Measurements from ENCODE around the gene ARL1.
"Not testable (repeated sequence)": the region's sequence is repeated elsewhere in the genome, so short reads cannot be mapped to it uniquely, and the experiment has no call there.

The ARL1 gene

GRCh38 chr12:101407436-101408345 is at the start of gene ARL1:
Gene ARL1, minus strand, starts transcription at chr12:101407772. Its CDS starts 127 bp downstream, at chr12:101407645.
- peak; percentile 37 to 73 for DNase-seq (ENCODE audit: low read depth in 2 of 2)

- no peak for DNase-seq (ENCODE audit: low read depth in 2 of 2)
These were observed 48.1 kb upstream of the ARL1 start for GRCh38 chr12:101455685-101456084.

- DNase-seq (ENCODE audit: low read depth in 2 of 2): no peak
These were observed 34.1 kb upstream of the ARL1 start for GRCh38 chr12:101441461-101442224.

- no peak for DNase-seq (ENCODE audit: low read depth in 2 of 2)
These were observed 31.7 kb upstream of the ARL1 start for GRCh38 chr12:101439236-101439635.

- no peak for DNase-seq (ENCODE audit: low read depth in 2 of 2)
These were observed 28.6 kb upstream of the ARL1 start for GRCh38 chr12:101436136-101436535.

- DNase-seq (ENCODE audit: low read depth in 2 of 2): no peak
These were observed 22.9 kb upstream of the ARL1 start for GRCh38 chr12:101430456-101430855.

- no peak for DNase-seq (ENCODE audit: low read depth in 2 of 2)
These were observed 17.0 kb upstream of the ARL1 start for GRCh38 chr12:101424620-101425019.

GRCh38 chr12:101422066-101422465 is 14.5 kb upstream of the ARL1 start:
- DNase-seq (ENCODE audit: low read depth in 2 of 2): not testable (repeated sequence)

GRCh38 chr12:101415228-101415627 is 7.7 kb upstream of the ARL1 start:
- no peak for DNase-seq (ENCODE audit: low read depth in 2 of 2)

GRCh38 chr12:101414533-101415119 is 7.1 kb upstream of the ARL1 start:
- no peak for DNase-seq (ENCODE audit: low read depth in 2 of 2)

- DNase-seq (ENCODE audit: low read depth in 2 of 2): not testable (repeated sequence)
These were observed 2.6 kb upstream of the ARL1 start for GRCh38 chr12:101410169-101410568.

- peak in 1 of 2 donors; percentile 3 for DNase-seq (ENCODE audit: low read depth in 2 of 2)
These were observed 530 bp downstream of the ARL1 start for GRCh38 chr12:101407049-101407435.

GRCh38 chr12:101391181-101391580 is 16.4 kb downstream of the ARL1 start:
- DNase-seq (ENCODE audit: low read depth in 2 of 2): not testable (repeated sequence)

GRCh38 chr12:101379149-101379548 is 28.4 kb downstream of the ARL1 start:
- no peak for DNase-seq (ENCODE audit: low read depth in 2 of 2)

- DNase-seq (ENCODE audit: low read depth in 2 of 2): no peak
These were observed 32.0 kb downstream of the ARL1 start for GRCh38 chr12:101375573-101375972.

GRCh38 chr12:101372431-101372830 is 35.1 kb downstream of the ARL1 start:
- no peak for DNase-seq (ENCODE audit: low read depth in 2 of 2)

- DNase-seq (ENCODE audit: low read depth in 2 of 2): no peak
These were observed 39.6 kb downstream of the ARL1 start for GRCh38 chr12:101368016-101368415.

- DNase-seq (ENCODE audit: low read depth in 2 of 2): no peak
These were observed 46.1 kb downstream of the ARL1 start for GRCh38 chr12:101361455-101361854.

- no peak for DNase-seq (ENCODE audit: low read depth in 2 of 2)
These were observed 50.8 kb downstream of the ARL1 start for GRCh38 chr12:101356794-101357193.

- DNase-seq (ENCODE audit: low read depth in 2 of 2): no peak
These were observed 55.9 kb downstream of the ARL1 start for GRCh38 chr12:101351682-101352081.

GRCh38 chr12:101343893-101344292 is 63.7 kb downstream of the ARL1 start:
- no peak for DNase-seq (ENCODE audit: low read depth in 2 of 2)
